GM19372 (cell line): ENCODE data around the gene ZNF821.
"Not testable (repeated sequence)": the region's sequence is repeated elsewhere in the genome, so short reads cannot be mapped to it uniquely, and the experiment has no call there.

ENCODE experiments used
- ATAC-seq: cut with Tn5 transposase; IDR thresholded peaks from one replicate; pipeline ENCODE4 v1.9.1; 2021; ENCODE audit warnings: mild to moderate bottlenecking, low read depth, moderate library complexity; ENCODE audit not compliant: unreplicated experiment

The ZNF821 gene

DNA sequence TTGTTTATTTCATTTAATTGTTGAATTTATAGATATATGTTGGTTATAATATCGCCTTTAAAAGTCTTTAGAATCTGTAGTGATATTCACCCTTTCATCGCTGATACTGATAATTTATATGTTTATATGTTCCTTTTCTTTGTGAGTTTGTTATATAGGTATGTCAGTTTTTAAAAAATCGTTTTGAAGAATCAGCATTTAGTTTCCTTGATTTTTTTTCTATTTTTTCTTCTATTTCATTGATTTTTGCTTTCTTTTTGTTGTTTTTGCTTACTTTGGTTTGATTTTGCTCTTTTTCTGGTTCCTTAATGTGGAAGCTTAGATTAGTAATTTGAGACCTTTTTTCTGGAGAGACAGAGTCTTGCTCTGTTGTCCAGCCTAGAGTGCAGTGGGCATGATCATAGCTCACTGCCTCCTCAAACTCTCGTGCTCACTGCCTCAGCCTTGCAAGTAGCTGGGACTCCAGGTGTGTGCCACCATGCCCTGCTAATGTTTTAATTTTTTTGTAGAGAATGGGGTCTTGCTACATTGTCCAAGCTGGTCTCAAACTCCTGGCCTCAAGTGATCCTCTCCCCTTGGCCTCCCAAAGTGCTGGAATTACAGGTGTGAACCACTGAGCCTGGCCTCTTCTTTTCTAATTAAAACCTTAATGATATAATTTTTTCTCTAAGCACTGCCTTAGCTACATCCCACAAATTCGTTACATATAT lies 18.8 kb upstream of the ZNF821 start:
- no peak for ATAC-seq

DNA sequence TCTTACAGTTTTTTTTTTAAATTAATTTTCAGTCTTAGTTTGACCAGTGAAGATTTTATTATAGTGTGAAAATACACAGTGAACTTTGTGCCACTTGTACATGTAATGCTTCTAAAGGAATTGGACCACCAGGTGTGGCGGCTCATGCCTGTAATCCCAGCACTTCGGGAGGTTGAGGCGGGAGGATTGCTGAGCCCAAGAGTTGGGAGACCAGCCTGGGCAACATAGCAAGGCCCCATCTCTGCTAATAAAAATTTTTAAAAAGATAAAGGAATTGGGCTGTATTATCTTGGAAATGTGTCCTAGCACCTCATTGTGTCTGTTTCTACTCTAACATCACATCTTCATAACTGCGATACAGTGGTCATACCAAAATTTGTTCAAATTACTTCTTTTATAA lies 15.2 kb upstream of the ZNF821 start:
- ATAC-seq: no peak

DNA sequence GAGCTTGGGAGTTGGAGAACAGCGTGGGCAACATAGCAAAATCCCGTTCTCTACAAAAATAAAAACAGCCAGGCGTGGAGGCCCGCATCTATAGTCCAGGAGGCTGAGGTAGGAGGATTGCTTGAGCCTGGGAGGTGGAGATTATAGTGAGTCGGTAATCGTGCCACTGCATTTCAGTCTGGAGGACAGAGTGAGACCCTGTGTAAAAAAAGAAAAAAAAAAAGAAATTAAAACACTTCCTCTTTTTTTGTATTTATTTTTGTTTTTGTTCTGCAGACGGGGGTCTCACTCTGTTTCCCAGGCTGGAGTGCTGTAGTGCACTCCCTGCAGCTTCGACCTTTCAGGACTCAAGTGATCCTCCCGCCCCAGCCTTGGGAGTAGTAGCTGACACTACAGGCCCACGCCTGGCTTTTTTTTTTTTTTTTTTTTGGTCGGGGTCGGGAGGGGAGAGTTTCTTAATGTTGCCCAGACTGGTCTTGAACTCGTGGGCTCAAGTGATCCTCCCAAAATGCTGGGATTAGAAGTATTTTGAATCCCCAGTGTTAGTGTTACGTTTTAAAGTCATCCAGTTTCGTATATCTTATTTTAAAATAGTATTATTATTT lies 12.9 kb upstream of the ZNF821 start:
- no peak for ATAC-seq

DNA sequence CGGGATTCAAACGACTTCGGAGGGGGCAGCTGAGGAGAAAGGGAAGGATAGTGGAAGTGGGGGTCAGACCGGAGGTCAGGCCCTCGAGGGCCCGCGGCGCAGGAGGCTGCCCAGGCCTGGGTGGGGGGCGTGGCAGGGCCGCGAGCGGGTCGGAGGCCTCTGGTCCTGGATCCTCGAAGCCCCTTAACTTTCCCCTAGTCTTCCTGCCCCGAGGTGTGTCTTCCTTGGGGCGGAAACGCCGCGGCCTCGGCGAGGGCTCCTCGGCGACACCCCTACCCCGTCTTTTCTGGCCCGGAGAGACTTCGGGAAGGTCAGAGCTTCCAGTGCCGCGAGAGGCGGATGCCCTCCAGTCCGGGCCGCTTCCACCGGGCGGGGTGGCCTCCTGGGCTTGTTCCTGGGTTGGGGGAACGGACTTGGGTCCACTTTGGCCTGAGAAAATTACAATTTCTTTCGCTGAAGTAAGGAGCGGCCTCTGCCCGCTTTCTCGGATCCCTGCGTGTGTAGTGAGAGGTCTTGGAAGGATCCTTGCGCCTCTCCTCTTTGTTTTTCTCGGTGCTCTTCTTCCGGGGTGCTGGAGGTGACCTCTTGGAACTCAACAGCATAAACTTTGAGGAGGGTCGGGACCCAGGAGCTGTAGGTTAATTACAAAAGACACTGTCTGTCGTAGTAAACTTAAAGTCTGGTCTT lies 11.8 kb upstream of the ZNF821 start:
- peak; percentile 34 for ATAC-seq

DNA sequence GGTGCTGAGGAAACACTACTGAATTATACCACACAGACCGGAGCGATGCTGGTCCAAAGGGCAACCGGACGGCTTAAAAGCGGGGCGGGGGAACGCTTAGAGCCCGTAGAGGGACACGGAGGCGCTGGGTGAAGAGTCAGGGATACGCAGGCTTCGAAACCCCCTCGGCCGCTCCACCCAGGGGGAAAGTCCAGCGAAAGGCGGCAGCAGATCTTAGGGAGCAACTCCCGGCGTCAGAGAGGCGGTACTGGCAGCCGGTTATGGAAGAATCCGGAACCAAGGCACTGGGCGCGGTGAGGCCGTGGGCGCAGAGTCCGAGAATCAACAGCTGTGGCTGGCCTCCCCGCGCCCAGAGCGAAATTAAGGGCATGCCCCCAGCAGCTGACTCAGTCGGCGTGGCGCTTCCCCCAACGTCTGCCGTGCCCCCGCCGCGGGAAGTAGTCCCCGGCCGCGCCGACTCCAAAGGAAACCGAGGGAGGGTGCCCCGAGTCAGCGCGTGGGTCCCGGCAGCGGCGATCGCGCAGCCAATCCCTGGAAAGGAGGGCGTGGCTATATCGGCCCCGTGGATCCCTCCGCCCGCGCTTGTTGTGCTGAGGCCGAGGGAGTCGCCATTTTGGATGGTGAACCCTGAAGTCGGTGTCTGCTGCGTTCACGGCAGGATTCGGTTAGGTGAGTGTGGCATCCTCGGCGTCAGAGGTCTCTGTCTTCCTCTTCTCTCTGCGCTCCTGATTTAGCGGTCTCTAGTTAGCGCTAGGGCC lies 11.1 kb upstream of the ZNF821 start, which contains the start of gene IST1:
TSS of gene IST1 (plus strand) at position 611 of the 758 bp plus-strand sequence. CDS start 20,110 bp downstream, outside the sequence.
- peak; percentile 79 for ATAC-seq

DNA sequence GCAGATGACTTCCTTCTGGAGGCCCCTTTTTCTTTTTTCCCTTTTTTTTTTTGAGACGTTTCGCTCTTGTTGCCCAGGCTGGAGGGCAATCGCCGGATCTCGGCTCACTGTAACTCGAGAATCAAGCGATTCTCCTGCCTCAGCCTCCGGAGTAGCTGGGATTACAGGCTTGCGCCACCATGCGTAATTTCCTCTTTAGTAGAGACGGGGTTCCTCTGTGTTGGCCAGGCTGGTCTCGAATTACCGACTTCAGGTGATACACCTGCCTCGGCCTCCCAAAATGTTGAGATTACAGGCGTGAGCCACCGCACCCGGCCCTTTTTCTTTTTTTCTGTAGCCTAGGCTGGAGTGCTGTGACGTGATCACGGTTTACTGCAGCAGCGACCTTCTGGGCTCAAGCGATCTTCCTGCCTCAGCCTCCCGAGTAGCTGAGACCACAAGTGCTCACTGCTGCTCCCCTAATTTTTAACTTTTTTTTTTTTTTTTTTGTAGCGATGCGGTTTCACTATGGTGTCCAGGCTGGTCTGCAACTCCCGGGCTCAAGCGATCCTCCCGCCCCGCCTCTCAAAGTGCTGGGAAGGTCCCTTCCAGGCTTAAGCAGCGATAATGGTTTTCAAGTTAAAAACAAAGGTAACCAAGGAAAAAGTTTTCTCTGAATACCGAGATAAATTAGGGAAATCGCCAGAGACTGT lies 10.4 kb upstream of the ZNF821 start:
- ATAC-seq: peak; percentile 24

DNA sequence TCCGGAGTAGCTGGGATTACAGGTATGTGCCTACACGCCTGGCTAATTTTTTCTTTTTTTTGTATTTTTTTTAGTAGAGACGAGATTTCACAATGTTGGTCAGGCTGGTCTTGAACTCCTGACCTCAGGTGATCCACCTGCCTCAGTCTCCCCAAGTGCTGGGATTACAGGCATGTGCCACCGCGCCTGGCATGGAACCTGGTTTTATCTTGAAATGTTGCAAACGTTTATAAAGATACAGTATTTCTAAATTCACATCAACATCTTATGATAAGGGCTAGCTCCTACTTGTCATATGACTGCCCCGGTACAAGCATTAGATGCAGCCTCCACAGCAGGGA lies 9.9 kb upstream of the ZNF821 start:
- no peak for ATAC-seq

DNA sequence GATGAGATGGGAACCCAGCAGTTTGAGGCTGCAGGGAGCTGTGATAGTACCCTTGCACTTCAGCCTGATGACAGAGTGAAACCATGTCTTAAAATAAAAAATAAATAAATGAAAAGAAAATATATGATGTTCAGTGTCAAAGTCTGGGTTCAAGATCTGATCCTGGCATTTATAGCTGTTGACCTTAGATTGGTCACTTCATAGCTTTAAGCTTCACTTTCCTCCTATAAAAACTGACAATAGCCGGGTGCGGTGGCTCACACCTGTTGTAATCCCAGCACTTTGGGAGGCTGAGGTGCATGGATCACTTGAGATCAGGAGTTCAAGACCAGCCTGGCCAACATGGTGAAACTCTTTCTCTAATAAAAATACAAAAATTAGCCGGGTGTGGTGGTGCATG lies 5.2 kb upstream of the ZNF821 start:
- no peak for ATAC-seq

DNA sequence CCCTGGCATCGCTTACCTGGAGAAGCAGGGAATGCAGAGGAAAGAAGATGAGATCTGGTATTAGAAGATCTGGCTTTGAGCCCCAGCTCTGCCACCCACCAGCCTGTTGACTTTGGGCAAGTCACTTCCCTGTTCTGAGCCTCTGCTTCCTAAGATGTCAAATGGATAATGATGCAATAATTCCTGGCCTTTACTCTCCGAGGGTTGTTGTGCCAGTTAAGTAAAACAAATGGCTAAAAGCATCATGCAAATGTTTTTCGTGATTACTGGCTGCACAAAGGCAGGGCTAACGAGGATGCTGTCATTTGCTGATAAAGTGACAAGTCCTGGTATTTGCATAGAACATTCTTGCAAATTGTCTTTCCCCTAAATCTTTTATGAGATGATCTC lies 1.3 kb upstream of the ZNF821 start:
- no peak for ATAC-seq

DNA sequence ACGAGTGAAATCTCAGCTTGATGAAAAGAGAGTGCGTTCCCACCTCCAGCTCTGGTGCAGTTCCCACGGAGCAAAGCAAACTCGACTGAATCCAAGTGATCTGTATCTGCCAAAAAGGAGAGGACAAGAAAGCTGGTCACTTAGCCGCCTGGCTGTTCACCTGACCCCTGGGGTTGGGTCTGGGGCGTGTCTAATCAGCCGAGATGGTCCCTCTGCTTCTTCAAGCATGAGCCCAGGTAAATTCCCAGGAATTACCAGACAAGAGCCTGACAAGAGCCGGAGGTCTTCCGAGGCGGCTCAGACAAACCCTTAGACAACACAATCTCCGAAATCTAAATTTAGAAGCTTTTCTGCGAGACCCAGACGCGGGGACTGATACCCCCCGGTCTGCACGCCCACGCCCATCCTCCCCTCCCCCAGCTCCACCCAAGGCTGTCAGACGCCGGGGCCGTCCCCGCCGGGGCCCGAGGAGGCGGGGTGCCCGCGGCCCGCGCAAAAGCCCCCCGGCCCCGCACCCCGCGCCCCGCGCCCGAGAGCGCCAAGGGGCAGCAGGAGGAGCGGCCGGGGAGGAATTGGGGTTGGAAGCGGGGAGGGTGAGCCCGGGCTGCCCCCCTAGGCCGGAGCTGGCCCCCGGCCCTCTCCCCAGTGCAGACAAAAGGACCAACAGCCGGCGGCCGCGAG lies 674 bp downstream of the ZNF821 start:
- peak; percentile 46 for ATAC-seq

DNA sequence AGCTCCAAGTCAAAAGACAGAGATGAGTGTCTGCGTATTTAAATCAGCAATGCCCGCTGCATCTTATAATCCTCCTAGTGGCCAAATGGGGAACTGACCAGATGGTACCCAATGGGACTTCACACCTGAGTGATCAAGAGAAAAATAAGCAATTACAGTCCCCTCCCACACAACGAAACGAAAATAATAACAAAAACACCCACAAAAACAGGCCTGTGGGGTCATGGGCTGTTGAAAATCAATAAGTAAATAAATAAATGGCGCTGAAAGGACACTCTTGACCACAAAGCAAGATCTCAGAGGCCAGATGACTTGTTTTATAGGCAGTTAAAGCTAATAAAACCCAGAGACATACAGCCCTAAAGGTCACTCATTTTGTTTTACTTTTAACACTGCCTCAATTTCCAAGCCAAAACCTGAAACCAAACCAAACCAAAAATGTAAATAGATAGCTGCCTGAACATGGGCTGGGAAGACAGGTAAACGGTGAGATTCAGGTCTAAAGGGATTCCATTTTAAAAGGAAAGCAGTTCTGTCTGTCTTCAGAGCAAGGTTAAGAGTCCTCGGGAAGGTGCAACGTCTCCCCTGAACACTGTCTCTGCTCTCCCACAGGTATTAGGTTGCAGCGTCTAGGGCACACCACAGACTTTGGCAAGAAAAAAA lies 1.3 kb downstream of the ZNF821 start:
- ATAC-seq: peak; percentile 4

DNA sequence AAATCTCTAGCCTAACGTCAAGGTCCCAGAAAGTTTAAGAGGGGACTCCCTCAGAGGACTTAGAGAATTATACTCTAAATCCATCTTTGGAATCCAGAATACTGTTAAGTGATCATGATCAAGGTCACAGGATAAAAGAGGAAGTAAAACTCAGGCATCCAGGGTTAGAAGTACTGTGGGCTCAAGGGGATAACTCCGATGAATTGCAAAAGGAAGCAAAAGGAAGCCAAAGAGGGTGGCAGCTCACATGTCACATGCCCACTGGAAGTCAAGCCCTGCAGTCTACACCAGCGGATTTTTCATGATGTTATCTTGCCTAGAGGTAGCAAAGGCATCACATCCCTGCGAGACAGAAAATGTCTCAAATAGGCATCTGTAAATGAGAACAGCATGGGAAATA lies 3.8 kb downstream of the ZNF821 start:
- no peak for ATAC-seq

DNA sequence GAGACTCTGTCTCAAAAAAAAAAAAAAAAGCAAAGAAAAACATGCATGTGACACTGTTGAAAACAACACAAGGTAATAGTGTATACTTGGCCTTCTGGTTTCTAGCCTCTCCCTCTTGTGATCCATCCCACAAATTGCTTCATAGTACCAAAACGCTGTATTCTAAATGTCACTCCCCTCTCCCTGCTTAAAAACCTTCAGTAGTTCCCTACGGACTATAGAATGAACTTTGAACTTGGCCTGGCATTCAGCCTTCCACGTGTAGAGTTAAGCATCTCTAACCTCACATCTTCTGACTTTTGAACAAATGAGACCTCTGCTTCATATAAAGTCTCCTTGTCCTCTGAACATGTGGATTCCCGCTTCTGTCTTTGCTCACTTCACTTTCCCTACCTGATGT lies 5.1 kb downstream of the ZNF821 start:
- ATAC-seq: no peak

DNA sequence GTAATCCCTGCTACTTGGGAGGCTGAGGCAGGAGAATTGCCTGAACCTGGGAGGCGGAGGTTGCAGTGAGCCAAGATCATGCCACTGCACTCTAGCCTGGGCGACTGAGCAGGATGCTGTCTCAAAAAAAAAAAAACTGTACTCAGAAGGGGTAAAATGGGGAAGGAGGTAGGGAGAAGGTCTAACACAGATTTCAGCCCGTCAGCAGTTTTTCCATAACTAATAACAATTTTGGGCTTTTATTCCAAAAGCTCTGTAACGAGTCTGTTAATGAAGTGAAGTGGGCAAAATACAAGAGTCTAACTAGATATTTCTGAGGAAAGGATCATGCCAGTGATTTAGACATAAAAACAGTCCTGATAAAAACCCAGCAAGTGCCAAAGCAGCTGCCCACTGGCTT lies 10.8 kb downstream of the ZNF821 start:
- ATAC-seq: no peak

DNA sequence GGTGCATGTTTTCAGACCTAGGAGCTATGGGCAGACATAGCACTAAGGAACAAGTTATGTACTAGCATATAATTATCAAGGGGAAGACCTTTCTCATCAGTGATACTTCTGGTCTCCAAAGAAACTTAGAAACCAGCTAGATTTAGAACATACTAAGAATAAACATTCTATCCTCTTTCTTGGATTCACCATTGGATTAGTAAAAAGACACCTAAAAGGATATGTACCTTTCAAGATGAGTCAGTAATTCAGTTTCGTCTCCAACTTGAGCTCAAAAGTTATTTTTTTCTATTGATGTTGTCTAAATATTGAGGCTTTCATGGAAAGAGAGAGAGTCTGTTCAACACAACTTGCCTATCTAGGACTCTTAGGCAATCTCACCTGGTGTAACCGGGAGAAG lies 13.2 kb downstream of the ZNF821 start:
- ATAC-seq: no peak

DNA sequence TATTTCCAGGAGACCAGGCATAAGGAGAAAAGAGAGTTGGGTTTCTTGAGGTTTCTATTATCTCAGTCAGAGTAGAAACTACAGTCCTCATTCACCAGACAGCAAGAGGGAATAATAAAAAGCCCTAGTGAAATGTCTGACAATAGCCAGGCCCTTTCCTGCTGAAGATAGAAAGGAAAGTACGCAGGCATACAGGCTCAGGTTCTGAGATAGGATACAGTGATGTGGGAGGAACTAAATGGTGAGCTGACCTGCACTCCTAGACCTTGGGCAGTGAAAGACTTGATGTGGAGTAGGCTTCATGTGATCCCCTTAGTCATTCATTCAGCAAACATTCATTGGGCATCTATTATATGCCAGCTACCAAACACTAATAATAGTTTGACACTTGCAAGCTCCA lies 14.9 kb downstream of the ZNF821 start:
- no peak for ATAC-seq

DNA sequence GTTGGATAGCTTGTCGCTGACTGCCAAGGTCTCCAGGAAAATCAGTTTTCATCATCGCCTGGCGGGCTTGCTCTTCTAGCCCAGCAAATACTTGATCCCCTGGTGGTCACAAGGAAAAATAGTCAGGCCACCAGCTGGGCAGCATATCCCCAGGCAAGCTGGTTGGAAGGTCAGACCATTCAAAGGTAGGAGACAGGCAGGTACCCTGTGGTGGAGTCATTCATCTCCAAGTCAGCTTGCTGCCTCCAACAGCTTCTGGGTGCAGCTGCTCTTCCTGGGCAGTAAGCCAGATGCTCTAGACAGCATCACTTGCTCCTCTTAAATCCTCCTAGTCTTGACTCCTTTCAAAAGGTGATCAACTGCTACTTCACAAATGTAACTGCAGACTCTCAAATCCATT lies 16.0 kb downstream of the ZNF821 start:
- no peak for ATAC-seq

DNA sequence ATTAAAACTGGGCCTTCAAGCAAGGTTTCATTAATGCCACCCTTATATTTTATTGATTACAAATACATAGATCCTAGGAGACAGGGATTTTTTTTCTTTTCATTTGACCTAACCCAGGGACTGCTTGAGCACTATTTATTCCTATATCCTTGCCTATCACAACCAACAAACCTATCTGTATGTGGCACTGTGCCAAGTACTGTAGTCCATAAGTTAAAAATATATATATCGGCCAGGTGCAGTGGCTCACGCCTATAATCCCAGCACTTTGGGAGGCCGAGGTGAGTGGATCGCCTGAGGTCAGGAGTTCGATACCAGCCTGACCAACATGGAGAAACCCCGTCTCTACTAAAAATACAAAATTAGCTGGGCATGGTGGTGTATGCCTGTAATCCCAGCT lies 16.8 kb downstream of the ZNF821 start:
- ATAC-seq: not testable (repeated sequence)

DNA sequence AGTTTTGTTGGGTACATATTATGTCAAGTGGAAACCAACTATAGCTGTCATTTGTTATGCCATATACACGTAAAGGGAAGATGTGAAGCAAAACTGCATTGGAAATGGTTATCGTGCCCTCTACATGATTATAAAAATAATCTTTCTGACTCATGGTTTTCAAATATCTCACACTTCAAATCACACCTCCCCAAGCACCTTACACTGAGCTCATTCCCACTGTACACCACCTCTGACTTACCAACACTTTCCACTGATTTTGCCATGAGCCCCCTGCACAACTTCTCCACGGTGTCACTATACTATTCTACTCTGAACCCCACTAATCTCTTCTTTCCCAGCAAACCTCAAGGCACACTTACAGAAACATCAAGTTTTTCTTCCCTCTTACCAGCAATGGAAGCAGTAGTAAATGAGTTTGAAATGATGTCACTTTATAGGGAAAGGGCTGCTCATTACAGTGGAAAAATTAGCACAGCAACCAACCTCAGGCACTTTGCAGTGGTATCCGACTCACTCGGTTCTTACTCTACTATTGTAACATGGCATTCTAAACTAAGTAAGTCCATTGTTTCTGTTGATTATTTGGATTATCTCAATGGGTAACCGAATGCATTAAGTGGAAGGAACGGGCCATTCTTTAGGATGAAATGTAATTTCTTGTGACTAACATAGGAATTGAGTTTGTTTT lies 18.7 kb downstream of the ZNF821 start:
- no peak for ATAC-seq
